Epithelial cell of prostate (primary cell): ENCODE results near the gene SLIT3.

Source experiments
- DNase-seq: peaks from one replicate; pipeline ENCODE4 v3.0.0-alpha.2; 2011; ENCODE audit warnings: low read depth, low spot score
- H3K27ac ChIP-seq: fragments of 450-650 bp; 2 replicates; pipeline ENCODE4 v1.5.1; 2017; ENCODE audit warnings: mild to moderate bottlenecking

The SLIT3 gene

DNA sequence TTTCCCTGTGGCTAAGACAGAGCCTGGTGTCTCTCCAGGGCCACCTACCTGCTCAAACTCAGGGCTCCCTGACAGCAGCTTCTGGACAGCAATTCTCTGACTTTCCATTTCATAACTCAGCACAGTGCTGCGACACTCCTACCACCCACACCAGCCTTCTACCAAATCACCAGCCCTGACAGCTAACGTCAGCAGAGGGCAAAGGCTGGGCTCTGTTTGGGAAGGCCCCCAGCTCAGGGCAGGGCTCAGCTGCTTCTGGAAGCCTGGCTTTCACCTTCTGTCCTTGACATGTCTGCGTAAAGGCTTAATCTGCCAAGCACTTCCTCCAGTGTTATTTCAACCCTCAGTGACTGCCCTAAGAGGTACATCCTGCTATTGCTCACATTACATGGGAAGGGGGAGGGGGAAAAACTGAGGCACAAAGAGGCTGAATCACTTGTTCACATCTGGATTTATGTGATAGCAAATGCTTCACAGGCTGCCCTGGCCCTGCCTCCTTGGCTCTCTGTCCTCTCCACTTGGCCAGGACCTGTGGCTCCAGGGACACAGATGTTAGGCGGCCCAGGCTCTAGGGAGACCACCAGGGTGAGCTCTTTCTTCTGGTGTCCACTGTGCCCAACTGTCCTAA lies 619.3 kb downstream of the SLIT3 start:
- DNase-seq = peak; percentile 33
- H3K27ac ChIP-seq = peak overlapping the region; percentile 16

DNA sequence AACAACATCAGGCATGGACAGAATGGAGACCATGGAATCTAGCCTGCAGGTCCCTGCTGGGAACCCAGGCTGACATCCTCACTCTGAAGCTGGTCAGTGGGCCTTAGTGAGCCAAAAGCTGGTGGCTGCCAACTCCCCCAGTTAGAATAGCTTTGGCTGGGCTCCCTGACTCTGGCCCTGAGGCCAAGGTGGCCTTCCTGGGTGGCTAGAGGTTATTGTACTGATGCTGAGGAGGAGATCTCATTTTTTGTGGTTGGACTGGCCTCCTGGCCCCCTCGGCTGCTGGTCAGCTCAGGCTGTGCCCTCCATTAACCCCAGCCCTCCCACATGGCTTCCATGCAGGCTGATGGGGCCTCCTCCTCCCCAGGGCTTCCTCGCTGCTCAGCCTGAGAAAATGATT lies 620.5 kb downstream of the SLIT3 start:
- DNase-seq = no peak
- no peak overlapping the region for H3K27ac ChIP-seq

DNA sequence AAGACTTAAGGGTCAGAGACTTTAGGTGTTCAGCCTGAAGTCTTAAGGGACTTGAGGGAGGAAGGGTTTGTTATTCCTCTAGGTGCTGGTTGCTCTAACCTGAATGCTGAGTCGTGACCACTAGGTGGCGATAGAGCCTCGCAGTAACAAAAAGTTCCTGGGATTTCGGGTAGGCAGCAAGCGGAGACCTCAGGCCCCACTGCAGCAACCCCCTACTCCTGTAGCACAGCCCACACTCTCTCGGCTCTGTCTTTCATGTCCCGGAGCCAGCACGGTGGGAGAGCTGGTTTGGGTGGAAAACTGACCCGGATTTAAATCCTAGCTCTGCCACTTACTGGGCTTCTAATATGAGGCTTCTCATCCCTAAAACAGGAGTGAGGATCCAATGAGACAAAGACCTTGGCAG lies 621.4 kb downstream of the SLIT3 start:
- no peak overlapping the region for H3K27ac ChIP-seq
- no peak for DNase-seq

DNA sequence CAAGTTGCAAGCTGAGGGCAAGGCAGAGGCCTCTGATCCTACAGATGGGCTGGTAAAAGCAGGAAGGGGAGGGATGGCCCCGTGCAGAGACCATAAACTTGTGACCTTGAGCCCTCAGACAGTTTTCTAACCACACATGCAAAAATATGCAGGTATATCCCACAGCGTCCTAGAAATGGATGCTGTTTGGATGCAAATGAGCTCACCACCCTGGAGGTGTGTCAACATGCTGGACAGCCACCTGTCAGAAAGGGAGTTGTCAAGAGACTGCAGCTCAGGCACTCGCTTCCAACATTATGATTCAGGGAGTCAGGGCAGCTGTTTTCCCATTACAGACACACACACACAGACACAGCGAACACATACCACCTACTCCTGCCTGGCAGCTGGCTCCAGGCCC lies 624.4 kb downstream of the SLIT3 start:
- DNase-seq = no peak
- H3K27ac ChIP-seq = no peak overlapping the region

DNA sequence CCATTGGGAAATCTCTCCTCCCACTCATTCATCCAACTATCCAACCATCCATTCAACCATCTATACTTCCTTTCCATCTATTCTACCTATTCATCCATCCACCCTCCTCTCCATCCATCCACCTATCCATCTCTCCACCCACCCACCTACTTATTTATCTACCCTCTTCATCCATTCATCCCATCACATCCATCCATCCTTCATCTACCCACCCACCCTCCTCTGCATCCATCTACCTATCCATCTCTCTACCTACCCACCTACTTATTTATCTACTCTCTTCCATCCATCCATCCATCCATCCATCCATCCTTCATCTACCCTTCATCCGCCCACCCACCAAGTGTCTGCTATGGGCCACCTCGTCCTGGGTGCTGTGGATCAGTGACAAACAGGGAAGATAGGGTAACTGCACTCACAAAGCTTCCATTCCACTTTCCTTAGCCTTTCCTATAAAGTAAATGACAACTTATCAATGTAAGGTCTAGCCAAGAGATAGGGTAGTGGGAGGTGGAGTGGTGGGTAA lies 625.0 kb downstream of the SLIT3 start:
- no peak for DNase-seq
- no peak overlapping the region for H3K27ac ChIP-seq

DNA sequence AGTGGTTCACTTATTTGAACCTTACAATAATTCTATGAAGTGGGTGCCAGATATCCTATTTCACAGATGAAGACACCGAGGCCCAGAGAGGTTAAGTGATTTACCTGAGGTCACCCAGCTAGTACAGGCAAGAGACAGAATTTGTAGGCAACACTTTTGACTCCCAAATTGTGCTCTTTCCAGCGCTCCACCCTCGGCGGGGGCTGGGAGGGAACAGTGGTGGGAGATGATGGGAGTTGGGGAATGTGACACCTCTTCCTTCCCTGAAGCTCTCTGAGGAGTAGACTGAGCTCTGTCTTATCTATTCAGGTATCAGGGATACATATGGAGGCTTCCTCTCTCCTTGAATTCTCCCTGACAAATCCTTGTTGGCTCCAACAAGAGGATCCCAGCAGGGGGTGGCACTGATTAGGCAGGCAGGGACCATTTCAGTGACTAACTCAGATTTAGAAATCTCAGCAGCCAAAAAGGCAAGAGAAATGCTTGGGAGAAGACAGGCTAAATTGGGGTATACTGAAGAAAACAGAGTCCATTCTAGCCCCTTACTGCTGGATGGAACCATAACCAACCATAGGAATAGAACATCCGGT lies 626.0 kb downstream of the SLIT3 start:
- H3K27ac ChIP-seq = no peak overlapping the region
- DNase-seq = no peak

DNA sequence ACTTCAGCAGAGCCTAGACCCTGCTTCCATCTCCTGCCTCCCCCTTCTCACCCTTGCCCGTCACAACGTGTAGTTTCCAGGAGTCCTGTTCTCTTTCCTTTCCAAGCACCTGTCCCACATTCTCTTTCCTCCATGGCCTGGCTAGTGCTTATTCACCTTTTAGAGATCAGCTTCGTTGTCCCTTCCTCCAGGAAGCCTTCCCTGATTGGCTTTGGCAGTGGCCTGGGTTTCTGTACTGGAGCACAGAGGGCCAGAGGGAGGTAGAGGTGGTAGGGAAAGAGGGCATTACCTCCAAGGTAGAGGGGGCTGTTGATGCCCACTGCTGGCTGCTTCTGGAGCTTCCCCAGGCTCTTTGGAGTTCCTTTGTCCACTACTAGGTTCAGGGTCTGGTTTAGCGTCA lies 628.1 kb downstream of the SLIT3 start:
- DNase-seq = no peak
- H3K27ac ChIP-seq = no peak overlapping the region

DNA sequence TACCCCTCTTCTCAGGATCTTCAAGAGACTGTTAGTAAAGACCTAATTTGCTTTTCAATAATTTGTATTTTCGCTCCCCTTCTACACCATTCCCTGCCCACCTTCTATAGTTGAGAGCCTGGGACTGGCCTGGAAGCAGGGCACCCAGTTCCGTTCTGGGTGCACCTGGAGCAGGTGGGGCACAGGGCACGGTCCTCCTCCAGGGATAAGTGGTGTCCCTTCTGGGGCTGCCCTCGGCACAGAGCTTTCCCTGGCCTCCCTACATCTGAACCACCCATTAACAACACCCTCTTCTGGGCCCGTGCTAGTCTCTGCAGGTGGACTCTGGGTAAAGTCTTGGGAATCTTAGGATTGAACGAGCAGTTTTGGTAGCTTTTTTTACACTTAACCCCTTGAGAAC lies 628.9 kb downstream of the SLIT3 start:
- H3K27ac ChIP-seq = no peak overlapping the region
- no peak for DNase-seq

DNA sequence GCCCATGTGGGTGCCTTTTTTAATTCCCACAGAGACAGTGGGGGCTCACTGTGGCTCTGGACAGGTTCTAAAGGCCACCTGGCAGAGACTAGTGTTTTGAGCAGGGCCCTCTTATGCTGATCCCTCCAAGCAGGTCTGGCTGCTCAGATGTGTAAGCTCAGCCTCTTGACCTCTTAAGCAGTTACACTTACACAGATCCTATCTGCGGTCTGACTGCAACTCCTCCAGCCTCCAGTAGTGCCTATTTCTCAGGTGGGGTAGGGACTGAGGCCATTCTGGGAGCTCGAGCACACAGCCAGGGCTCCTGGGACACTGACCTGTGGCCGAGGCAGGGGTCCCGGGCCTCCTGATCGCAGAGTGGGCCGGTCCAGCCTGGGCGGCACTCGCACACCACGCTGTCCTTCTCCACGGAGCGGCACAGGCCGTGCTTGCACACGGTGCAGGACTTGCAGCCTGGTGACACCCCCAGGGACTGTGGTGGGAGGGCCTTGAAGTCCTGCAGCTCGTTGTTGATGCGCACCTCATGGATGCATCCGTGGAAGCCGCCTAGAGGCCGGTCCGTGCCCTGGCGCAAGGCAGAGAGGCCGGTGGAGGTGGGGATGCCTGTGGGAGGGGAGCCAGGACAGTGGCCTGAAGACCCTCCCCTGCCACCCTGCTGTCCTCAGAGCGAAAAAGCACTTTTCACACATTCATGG lies 629.9 kb downstream of the SLIT3 start:
- DNase-seq = no peak
- H3K27ac ChIP-seq = no peak overlapping the region

DNA sequence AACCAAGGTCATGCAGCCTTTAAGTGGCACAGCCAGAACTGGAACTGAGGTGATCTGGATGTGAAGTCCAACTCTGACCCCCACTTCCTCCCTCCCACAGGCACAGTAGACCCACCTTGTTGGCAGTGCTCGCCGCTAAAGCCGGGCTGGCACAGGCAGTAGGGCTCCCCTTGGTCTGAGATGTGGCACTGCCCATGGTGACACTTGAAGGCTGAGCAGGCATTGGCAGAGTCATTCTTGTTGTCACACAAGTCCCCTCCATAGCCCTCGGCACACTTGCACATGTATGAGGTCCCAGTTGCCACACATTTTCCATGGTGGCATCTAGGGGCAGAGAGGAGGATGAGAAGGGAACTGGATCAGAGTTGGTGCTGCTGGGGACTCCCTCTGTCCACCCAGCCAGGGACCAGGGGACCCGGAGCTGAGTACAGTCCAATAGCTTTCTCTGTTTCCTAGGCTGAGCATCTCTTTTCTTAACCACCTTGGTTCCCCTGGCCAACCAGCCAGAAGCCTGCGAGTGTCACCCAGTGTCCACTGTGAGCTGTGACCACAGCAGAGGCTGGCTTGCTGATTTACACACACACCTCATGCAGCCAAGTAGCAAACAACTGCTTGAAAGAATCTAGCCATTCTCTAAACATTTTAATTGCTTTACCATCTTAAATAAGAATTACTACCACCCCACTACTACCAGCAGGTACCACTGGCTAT lies 631.1 kb downstream of the SLIT3 start:
- DNase-seq = no peak
- H3K27ac ChIP-seq = no peak overlapping the region

DNA sequence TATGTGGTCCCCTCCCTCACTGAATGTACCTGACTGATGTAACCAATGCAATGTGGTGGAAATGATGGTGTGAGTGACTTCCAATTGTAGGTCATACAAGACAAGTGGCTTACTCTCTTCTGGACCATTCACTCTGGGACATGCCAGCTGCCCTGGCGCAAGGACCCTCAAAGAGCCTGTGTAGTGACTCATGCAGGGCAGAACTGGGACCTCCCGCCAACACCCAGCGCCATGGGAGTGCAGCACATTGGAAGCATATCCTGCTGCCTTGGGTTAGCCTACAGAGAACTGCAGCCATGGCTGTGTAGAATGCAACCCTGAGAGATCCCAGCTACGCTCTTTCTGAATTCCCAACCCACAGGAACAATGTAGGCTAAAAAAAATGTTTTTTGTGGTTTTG lies 631.8 kb downstream of the SLIT3 start:
- DNase-seq = no peak
- no peak overlapping the region for H3K27ac ChIP-seq

DNA sequence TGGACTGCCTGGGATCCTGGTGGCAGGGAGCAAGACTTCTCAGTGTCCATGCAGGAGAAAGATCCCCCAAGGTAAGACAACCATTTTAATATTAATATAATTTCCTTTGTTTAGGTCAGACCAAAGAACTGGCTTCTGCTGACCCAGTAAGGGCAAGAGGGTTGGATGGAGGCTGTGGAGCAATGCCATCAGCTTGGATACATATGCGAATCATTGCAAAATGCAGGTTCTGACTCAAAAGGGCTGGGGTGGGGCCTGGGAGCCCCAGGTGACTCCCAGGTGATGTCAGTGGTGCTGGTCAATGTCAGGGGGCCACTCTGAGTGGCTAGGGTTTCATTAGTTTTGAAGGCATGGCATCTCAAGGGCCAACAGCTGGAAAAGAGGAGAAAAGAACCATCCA lies 632.9 kb downstream of the SLIT3 start:
- no peak overlapping the region for H3K27ac ChIP-seq
- no peak for DNase-seq

DNA sequence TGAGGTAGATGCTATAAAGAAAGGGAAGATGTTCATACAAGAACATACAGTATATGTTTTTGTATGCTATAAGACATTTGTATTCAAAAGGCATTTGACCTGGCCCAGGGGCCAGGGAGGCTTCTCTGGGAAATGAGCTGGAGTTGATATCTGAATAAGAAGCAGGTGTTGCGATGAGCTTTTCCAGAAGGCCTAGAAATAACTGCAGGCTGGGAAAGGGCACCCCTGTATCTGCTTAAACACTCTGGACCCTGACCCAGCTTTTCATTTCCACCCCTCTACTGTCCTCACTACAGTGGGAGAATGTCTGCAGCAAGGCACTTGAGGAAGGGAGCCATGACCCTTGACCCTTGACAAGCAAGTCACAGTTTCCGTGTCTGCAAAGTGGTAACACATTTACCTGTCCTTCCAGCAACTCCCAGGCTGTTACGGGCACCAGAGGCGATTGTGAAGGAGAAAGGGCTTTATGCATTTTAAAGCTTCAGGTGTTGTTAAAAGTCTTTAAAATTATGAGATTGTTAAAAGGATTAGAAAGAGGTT lies 633.6 kb downstream of the SLIT3 start:
- H3K27ac ChIP-seq = no peak overlapping the region
- no peak for DNase-seq

DNA sequence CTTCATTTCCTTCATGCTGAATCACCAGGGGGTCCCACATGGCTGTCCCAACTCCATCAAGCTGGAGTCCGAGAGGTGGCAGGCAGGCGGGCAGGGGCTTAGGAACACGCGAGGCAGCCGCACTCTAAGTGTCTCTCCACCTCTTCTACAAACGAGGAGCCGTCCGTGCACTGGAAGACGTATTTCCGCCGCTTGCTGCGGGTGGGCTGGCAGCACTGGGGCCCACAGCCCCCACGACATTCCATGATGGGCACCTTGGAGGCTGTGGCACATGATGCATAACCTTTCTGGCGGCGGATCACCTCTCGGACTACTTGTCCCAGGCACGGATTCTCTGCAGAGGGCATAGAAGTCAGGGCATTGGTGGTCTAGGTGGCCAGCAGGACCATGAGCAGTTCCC lies 634.6 kb downstream of the SLIT3 start:
- no peak for DNase-seq
- no peak overlapping the region for H3K27ac ChIP-seq

DNA sequence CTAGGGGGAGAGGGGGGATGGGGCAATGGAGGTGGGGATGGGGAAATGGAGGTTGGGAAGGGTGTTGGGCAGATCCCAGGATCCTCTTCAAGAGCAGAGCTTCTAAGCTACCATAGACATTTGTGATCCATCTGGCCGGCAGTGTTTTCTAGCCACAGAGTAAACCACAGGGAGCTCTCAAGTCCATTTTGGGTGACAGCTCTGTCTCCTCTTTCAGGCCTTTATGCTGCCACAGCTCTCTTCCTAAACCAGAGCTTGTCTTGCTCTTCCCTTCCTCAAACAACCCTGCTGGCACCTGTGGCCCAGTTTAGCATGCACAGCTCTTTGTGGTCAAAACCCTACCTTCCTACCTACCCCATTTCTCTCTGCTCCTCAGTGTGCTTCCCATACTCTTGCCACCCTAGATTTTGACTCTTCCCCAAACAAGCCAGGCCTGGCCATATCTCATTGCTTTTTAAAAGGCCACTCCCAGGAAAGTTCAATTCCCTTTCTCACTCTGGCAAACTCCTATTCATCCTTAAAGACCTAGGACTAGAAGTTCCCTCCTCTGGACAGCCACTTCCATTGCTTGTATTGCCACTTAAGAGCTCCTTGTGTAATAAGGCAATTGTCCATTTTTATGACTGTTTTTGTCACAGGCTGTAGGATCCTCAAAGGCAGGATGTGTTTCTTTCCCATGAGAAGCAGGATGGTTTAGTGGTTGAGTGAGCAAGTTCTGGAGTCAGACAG lies 637.5 kb downstream of the SLIT3 start:
- no peak for DNase-seq
- no peak overlapping the region for H3K27ac ChIP-seq

DNA sequence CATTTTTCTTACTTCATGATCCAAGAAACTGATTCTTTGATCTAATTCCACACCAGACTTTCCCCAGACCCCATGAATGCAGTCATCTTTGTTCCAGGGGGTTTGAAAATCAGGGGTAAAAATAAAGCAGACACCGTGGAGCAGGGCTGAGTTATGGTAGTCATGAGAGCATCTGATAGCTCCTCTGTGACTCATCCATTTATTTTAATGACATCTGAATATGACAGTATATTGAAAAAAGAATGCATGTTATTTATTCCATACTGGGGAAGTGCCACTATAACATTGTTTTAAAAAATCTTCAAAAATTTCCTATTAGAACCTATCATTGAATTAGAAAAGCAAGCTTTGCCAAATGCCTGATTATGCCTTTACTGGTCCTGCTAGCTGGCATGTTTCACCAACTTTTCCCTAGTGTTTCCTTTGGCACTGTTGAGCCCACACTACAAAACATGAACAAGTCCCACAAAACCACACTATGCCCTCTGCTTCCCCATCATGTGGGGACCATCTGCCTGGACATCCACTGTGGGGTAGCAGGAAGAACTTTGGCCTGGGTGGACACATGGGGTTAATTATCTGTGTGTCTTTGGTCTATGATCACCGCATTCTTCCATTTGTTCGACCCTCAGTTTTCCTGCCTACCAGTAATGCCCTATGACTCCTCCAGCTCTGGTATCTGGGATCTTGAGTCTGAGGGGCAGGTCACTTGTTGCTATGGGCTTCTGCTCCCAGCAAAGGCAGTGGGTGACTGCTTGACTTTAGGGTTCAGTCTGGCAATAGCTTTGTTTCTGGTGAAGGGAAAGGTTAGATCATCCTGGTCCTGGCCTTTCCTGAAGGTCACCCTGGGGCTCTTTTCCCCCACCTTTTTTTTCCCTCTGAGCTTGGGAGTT lies 639.1 kb downstream of the SLIT3 start:
- no peak overlapping the region for H3K27ac ChIP-seq

DNA sequence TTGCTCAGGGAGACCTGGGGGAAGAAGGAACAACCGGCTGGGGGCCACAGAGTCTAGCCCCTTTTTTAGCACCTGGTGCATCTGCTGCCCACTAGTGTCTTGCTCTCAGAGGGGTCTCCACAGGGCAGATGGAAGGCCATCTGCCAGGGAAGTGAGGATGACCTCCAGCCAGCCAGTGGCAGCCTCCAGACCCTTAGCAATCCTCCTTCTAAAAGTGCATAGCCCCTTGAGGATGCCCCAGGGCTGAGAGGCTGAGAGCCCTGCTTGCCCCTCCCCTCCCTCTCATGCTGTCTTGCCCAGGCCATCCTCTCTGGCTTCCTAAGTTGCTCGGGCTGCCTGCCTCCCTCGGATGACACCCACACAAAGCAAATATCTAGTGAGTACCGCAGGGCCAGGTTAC lies 640.2 kb downstream of the SLIT3 start:
- H3K27ac ChIP-seq = no peak overlapping the region

More for the DNA sequence above, 639.1 kb downstream of the SLIT3 start:
- no peak for DNase-seq

DNA sequence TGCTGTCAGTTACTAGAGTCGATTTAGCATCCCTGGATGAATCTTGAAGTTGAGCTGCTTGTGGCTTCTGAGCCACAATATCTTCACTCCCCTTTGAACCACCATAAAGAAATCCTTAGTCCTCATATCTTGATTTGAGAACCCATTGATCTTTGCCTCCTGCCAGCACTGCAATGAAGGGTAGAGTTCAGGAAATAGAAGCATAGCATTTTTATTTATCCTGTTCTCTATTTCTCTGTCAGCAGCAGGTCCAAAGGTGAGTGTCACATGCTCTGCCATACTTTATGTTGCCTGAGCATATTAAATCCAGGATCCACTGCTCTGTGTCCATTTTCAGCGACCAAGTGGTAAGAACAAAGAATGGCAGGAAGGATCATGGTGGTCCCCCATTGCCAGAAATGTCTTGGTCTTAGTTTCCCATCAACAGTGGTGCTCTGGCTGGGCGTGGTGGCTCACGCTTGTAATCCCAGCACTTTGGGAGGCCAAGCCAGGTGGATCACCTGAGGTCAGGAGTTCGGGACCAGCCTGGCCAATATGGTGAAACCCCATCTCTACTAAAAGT lies 641.6 kb downstream of the SLIT3 start:
- peak overlapping the region; percentile 84 for H3K27ac ChIP-seq
- no peak for DNase-seq

More for the DNA sequence above, 640.2 kb downstream of the SLIT3 start:
- DNase-seq = no peak

DNA sequence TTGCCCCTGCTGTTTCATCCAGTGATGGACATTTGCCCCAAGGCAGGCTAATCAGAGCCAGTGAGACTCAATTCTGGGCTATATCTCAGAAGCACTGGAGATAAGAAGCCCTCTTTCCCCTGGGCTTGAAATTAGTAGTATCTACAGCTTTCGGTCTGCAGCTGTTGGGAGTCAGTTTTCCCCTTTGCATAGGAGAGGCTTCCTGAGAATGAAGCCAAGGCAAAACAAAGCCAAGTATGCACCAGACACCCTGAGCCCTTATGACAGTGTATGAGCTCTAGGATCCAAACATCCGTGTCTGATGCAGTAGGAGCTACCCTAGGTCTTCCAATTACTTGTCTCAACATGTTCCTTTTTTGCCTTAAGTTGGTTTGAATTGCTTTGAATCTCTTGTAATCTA lies 642.5 kb downstream of the SLIT3 start:
- peak overlapping the region; percentile 84 for H3K27ac ChIP-seq
- no peak for DNase-seq
